Esophagus muscularis mucosa (tissue), 4 donors: ENCODE measurements around the gene OSGIN1. TPM values are rescaled to one million over a fixed set of nuclear protein-coding genes. Genes with fewer than 3 reads are reported as not detected.

Experiments used
- DNase-seq: peaks from one replicate; pipeline ENCODE4 v3.0.0-alpha.2; 2017; ENCODE audit errors: extremely low spot score
- H3K27ac ChIP-seq, 4 donors: fragments of 200-600 bp; sonication (generic); replicated peaks in 1 of 4; 1 replicate in 3 of 4; 2 replicates in 1 of 4; pipeline ENCODE4 v1.5.1; 2016 to 2019; ENCODE audit warnings: mild to moderate bottlenecking in 1 of 4
- H3K27me3 ChIP-seq, 4 donors: fragments of 200-600 bp; sonication (generic); one replicate each; pipeline versions ENCODE4 v1.5.1 to v1.6.0; 2016 to 2019
- H3K36me3 ChIP-seq, 4 donors: fragments of 200-600 bp; sonication (generic); one replicate each; pipeline ENCODE4 v1.5.1; 2016 to 2019
- H3K4me1 ChIP-seq, 4 donors: fragments of 200-600 bp; sonication (generic); one replicate each; pipeline ENCODE4 v1.5.1; 2016 to 2019
- H3K4me3 ChIP-seq, 4 donors: fragments of 200-600 bp; sonication (generic); 1 replicate in 2 of 4; 2 replicates in 2 of 4; pipeline ENCODE4 v1.5.1; 2016 to 2019; ENCODE audit warnings: mild to moderate bottlenecking in 4 of 4, moderate library complexity in 1 of 4
- H3K9me3 ChIP-seq, 4 donors: fragments of 200-600 bp; sonication (generic); 1 replicate in 3 of 4; 2 replicates in 1 of 4; pipeline ENCODE4 v1.5.1; 2016 to 2019
- EP300 ChIP-seq: sonication (generic); formaldehyde crosslinking; IDR thresholded peaks from one replicate; pipeline ENCODE4 v1.6.1; 2017; ENCODE audit warnings: antibody characterized with exemption
- POLR2A ChIP-seq: fragments of 450-650 bp; IDR thresholded peaks from one replicate; pipeline ENCODE4 v1.6.1; 2017; ENCODE audit warnings: antibody characterized with exemption, moderate library complexity, mild to moderate bottlenecking, low read depth
- POLR2AphosphoS5 ChIP-seq, 2 donors: sonication (generic); formaldehyde crosslinking; IDR thresholded peaks; one replicate each; pipeline ENCODE4 v1.6.1; 2017; ENCODE audit warnings: antibody characterized with exemption in 2 of 2
- WGBS: methylation state at CpG from one replicate; pipeline ENCODE4 v1.1.5; 2018; 5-methylcytosine and 5-hydroxymethylcytosine counted together
- intact Hi-C: fragments of 100-400 bp; cut with DNase I; formaldehyde crosslinking; loops from one replicate; pipeline ENCODE4 v1.15.1; 2023
- total RNA-seq, 4 donors: library from RNA; depleted of rRNA; stranded (reverse); fragments of >200 nt; gene quantifications; one replicate each; pipeline versions ENCODE4 v1.1.0 to v1.2.1, GENCODE V29; 2016
- TF ChIP-seq, protein P1 (sequence below), 3 experiments: fragments of 200-600 bp in 2 of 3; fragments of 450-650 bp in 1 of 3; sonication (generic) in 2 of 3; IDR thresholded peaks; one replicate each; pipeline ENCODE4 v1.5.1; 2017 to 2019; ENCODE audit warnings: antibody characterized with exemption in 3 of 3, mild to moderate bottlenecking in 2 of 3, moderate library complexity in 1 of 3

The OSGIN1 gene
- total RNA-seq, 4 donors from 2014 or later, result 7.1 to 17.6 (median 13.8) TPM

- intact Hi-C loops, result loop anchor here (5.0 kb wide), 1 partner anchor 542 kb away; the partner anchor contains the start of gene MEAK7
- Histone ChIP-seq H3K9me3 (no peaks in the 10 kb centered on the region), H3K36me3 (peaks cover 55 to 84% (median 73%) of the 10 kb centered on the region in 4 donors), H3K4me3 (no peak overlapping the region), H3K27me3 (no peaks in the 10 kb centered on the region), H3K4me1 (peaks cover 7 to 15% (median 11%) of the 10 kb centered on the region in 4 donors), H3K27ac (no peak overlapping the region)
- 91% methylated on average over 22 of the region's 29 CpGs for WGBS
- DNase-seq, result no peak
- TF ChIP-seq POLR2A (no peak), EP300 (no peak), POLR2AphosphoS5 (IDR thresholded peaks at IDR 0.05) (no peak)
- TF ChIP-seq, protein P1, sequence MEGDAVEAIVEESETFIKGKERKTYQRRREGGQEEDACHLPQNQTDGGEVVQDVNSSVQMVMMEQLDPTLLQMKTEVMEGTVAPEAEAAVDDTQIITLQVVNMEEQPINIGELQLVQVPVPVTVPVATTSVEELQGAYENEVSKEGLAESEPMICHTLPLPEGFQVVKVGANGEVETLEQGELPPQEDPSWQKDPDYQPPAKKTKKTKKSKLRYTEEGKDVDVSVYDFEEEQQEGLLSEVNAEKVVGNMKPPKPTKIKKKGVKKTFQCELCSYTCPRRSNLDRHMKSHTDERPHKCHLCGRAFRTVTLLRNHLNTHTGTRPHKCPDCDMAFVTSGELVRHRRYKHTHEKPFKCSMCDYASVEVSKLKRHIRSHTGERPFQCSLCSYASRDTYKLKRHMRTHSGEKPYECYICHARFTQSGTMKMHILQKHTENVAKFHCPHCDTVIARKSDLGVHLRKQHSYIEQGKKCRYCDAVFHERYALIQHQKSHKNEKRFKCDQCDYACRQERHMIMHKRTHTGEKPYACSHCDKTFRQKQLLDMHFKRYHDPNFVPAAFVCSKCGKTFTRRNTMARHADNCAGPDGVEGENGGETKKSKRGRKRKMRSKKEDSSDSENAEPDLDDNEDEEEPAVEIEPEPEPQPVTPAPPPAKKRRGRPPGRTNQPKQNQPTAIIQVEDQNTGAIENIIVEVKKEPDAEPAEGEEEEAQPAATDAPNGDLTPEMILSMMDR (IDR thresholded peaks at IDR 0.05), result no peak
Observed at GRCh38 chr16:83960521-83961249, 7.6 kb downstream of the OSGIN1 start.

- TF ChIP-seq EP300, result no peak
- TF ChIP-seq, protein P1 (IDR thresholded peaks at IDR 0.05), result no peak
- TF ChIP-seq POLR2A, result no peak
- TF ChIP-seq POLR2AphosphoS5 (IDR thresholded peaks at IDR 0.05), result no peak
- Histone ChIP-seq H3K36me3 (peaks cover 55 to 91% (median 80%) of the 10 kb centered on the region in 4 donors), H3K4me1 (peaks cover 2 to 5% (median 4%) of the 10 kb centered on the region in 4 donors), H3K27me3 (no peaks in the 10 kb centered on the region), H3K27ac (no peak overlapping the region), H3K9me3 (no peaks in the 10 kb centered on the region), H3K4me3 (no peak overlapping the region)
- WGBS, result 88% methylated on average over 2 of the region's 5 CpGs
- intact Hi-C loops, result loop anchor here (5.0 kb wide), 1 partner anchor 541 kb away; the partner anchor contains the start of gene MEAK7
- no peak for DNase-seq
Observed at GRCh38 chr16:83961591-83961990, 8.6 kb downstream of the OSGIN1 start.

DNA sequence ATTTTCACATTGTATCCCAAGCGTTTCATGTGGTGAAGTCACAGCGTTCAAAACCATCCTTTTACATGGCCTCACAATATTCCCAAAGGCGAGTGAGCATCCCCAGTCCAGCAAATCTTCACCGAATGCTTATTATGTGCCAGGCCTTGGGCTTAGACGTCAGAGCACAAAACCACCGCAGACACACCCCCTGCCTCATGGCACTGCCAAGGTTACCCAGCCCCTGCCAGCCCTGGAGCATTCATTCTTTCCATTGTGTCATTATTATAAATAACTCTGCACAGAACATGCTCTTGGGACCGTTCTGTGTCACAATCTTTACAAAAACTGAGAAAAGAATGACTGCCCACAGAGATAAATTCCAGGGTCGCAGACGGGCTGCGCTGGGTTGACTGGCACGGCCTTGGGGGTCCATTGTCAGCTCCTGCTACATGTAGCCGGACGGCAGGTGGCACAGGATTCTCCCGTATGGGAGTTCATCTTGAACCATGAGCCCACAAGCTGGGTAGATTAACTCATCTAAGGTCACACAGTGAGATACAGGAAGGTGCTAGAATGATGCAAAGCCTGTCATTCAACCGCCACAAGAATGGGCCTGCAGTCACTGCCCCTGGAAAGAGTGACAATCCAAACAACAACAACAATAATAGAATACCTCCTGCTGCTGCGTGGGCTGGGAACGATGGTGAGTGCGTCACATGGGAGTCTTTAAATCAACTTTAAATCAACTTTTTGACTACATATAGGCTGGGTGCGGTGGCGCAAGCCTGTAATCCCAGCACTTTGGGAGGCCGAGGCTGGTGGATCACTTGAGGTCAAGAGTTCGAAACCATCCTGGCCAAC lies 10.5 kb downstream of the OSGIN1 start:
- Histone ChIP-seq H3K27me3 (peaks cover 0 to 6% (median 0%) of the 10 kb centered on the region in 4 donors), H3K4me1 (peaks cover 3 to 6% (median 6%) of the 10 kb centered on the region in 4 donors), H3K4me3 (no peak overlapping the region), H3K36me3 (peaks cover 54 to 80% (median 71%) of the 10 kb centered on the region in 4 donors), H3K27ac (no peak overlapping the region), H3K9me3 (no peaks in the 10 kb centered on the region)
- no peak for DNase-seq
- TF ChIP-seq POLR2A (no peak), EP300 (no peak)
- TF ChIP-seq, protein P1 (IDR thresholded peaks at IDR 0.05), result no peak
- intact Hi-C loops, result loop anchor here (5.0 kb wide), 1 partner anchor 539 kb away; the partner anchor contains the start of gene MEAK7
- WGBS, result 89% methylated on average over 22 of the region's 22 CpGs

- Histone ChIP-seq H3K4me1 (peaks cover 0 to 14% (median 10%) of the 10 kb centered on the region in 4 donors), H3K9me3 (no peaks in the 10 kb centered on the region), H3K36me3 (peaks cover 42 to 67% (median 57%) of the 10 kb centered on the region in 4 donors), H3K27me3 (peaks cover 0 to 19% (median 0%) of the 10 kb centered on the region in 4 donors), H3K27ac (no peak overlapping the region), H3K4me3 (no peak overlapping the region)
- TF ChIP-seq, protein P1 (IDR thresholded peaks at IDR 0.05), result no peak
- TF ChIP-seq POLR2AphosphoS5 (IDR thresholded peaks at IDR 0.05), result no peak
- no peak for TF ChIP-seq EP300
- no peak for TF ChIP-seq POLR2A
- no peak for DNase-seq
- intact Hi-C loops, result loop anchor here (5.0 kb wide), 2 partner anchors 522 to 537 kb away; partner anchors contain the start of gene MEAK7
- 92% methylated on average over 6 of the region's 26 CpGs for WGBS
Observed at GRCh38 chr16:83964684-83965443, 11.8 kb downstream of the OSGIN1 start.
